ENCODE data around the gene STK32C.

The STK32C gene

GRCh38 chr10:132174237-132174636 lies 133.5 kb downstream of the STK32C start:
- H3K27me3 ChIP-seq (ENCODE audit: insufficient read depth, poor library complexity, severe bottlenecking): peaks cover 16% of the 10 kb centered on the region
- TF ChIP-seq SPI1 (IDR thresholded peaks at IDR 0.05; ENCODE audit: borderline replicate concordance, low read depth): no peak
- TF ChIP-seq POLR2AphosphoS5 (IDR thresholded peaks at IDR 0.05; ENCODE audit: low read depth): no peak
- no peak for TF ChIP-seq GABPA (IDR thresholded peaks at IDR 0.05; ENCODE audit: low read depth)
- no peak overlapping the region for H3K4me3 ChIP-seq (replicated peaks; ENCODE audit: insufficient read depth, low read length)
- DNase-seq (ENCODE audit: low read depth in 1 of 2, low spot score in 1 of 2): no peak
- no peak overlapping the region for H3K27ac ChIP-seq (replicated peaks)

- TF ChIP-seq SPI1 (IDR thresholded peaks at IDR 0.05; ENCODE audit: borderline replicate concordance, low read depth) (no peak), CTCF (IDR thresholded peaks at IDR 0.05; ENCODE audit: insufficient read depth, low read length) (no peak), POLR2AphosphoS5 (IDR thresholded peaks at IDR 0.05; ENCODE audit: low read depth) (no peak), GABPA (IDR thresholded peaks at IDR 0.05; ENCODE audit: low read depth) (no peak), REST (IDR thresholded peaks at IDR 0.05; ENCODE audit: insufficient replicate concordance, low read depth) (no peak)
- Histone ChIP-seq H3K4me3 (replicated peaks; ENCODE audit: insufficient read depth, low read length) (no peak overlapping the region), H3K27me3 (ENCODE audit: insufficient read depth, poor library complexity, severe bottlenecking) (peaks cover 16% of the 10 kb centered on the region), H3K27ac (replicated peaks) (no peak overlapping the region)
- no peak for DNase-seq (ENCODE audit: low read depth in 1 of 2, low spot score in 1 of 2)
These were observed 134.6 kb downstream of the STK32C start for GRCh38 chr10:132173185-132173584.

- H3K27ac ChIP-seq (replicated peaks): no peak overlapping the region
- peaks cover 16% of the 10 kb centered on the region for H3K27me3 ChIP-seq (ENCODE audit: insufficient read depth, poor library complexity, severe bottlenecking)
- no peak for DNase-seq (ENCODE audit: low read depth in 1 of 2, low spot score in 1 of 2)
- TF ChIP-seq CTCF (IDR thresholded peaks at IDR 0.05; ENCODE audit: insufficient read depth, low read length): no peak
- no peak for TF ChIP-seq GABPA (IDR thresholded peaks at IDR 0.05; ENCODE audit: low read depth)
- no peak for TF ChIP-seq POLR2AphosphoS5 (IDR thresholded peaks at IDR 0.05; ENCODE audit: low read depth)
- TF ChIP-seq REST (IDR thresholded peaks at IDR 0.05; ENCODE audit: insufficient replicate concordance, low read depth): no peak
- TF ChIP-seq SPI1 (IDR thresholded peaks at IDR 0.05; ENCODE audit: borderline replicate concordance, low read depth): no peak
- no peak overlapping the region for H3K4me3 ChIP-seq (replicated peaks; ENCODE audit: insufficient read depth, low read length)
These were observed 135.4 kb downstream of the STK32C start for GRCh38 chr10:132172091-132173066.

- DNase-seq (ENCODE audit: low read depth in 1 of 2, low spot score in 1 of 2): no peak
- TF ChIP-seq GABPA (IDR thresholded peaks at IDR 0.05; ENCODE audit: low read depth) (no peak), SPI1 (IDR thresholded peaks at IDR 0.05; ENCODE audit: borderline replicate concordance, low read depth) (no peak), POLR2AphosphoS5 (IDR thresholded peaks at IDR 0.05; ENCODE audit: low read depth) (no peak), CTCF (IDR thresholded peaks at IDR 0.05; ENCODE audit: insufficient read depth, low read length) (no peak), REST (IDR thresholded peaks at IDR 0.05; ENCODE audit: insufficient replicate concordance, low read depth) (no peak)
- Histone ChIP-seq H3K4me3 (replicated peaks; ENCODE audit: insufficient read depth, low read length) (no peak overlapping the region), H3K27ac (replicated peaks) (no peak overlapping the region), H3K27me3 (ENCODE audit: insufficient read depth, poor library complexity, severe bottlenecking) (peaks cover 3% of the 10 kb centered on the region)
These were observed 137.0 kb downstream of the STK32C start for GRCh38 chr10:132170561-132171361.
